GM12892 (cell line): ENCODE data around the gene HNF4A.

Experiments used
- POLR2A ChIP-seq: IDR thresholded peaks from 2 replicates; pipeline ENCODE4 v1.6.1; 2011; ENCODE audit warnings: low read depth, low read length, control low read depth
- POLR2AphosphoS5 ChIP-seq: IDR thresholded peaks from 2 replicates; pipeline ENCODE4 v1.6.1; 2011; ENCODE audit warnings: low read depth, low read length, control low read depth
- TAF1 ChIP-seq: IDR thresholded peaks from 2 replicates; pipeline ENCODE4 v1.6.1; 2011; ENCODE audit warnings: low read depth, mild to moderate bottlenecking, control low read depth, low read length, borderline replicate concordance

DNA sequence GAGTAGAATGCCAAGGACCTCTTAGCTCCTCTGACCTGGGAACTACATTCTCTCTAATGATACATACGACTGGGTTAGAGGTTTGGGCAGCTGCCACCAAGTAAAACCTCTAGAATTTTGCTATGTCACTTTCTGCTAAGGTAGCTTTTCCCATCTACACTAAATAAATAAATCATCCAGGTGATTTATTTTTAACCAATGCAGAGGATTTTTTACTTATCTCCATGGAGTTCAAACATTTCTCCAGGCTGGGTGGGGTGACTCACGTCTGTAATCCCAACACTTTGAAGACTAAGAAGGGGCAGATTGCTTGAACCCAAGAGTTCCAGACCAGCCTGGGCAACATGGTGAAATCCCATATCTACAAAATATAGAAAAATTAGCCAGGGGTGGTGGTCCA is 27.1 kb downstream of the HNF4A start:
- TF ChIP-seq POLR2A (no peak), POLR2AphosphoS5 (no peak), TAF1 (no peak)
